ENCODE results near the gene IFT81.

The IFT81 gene

GRCh38 chr12:110229409-110229808 is 105.3 kb downstream of the IFT81 start:
- no peak overlapping the region for H3K4me3 ChIP-seq (ENCODE audit: low read length in 2 of 2)
- H3K9ac ChIP-seq (ENCODE audit: low read length in 2 of 2), result no peak overlapping the region
- no peaks in the 10 kb centered on the region for H3K4me1 ChIP-seq (ENCODE audit: control insufficient read depth, insufficient read depth, low read length)

GRCh38 chr12:110230655-110231054 is 106.5 kb downstream of the IFT81 start:
- no peak overlapping the region for H3K9ac ChIP-seq (ENCODE audit: low read length in 2 of 2)
- H3K4me3 ChIP-seq (ENCODE audit: low read length in 2 of 2), result no peak overlapping the region
- no peaks in the 10 kb centered on the region for H3K4me1 ChIP-seq (ENCODE audit: control insufficient read depth, insufficient read depth, low read length)
- H3K27me3 ChIP-seq (ENCODE audit: control insufficient read depth in 1 of 2, insufficient read depth in 2 of 2, low read length in 2 of 2), result no peaks in the 10 kb centered on the region
- H3K9me3 ChIP-seq (ENCODE audit: control insufficient read depth in 2 of 2, low read length in 2 of 2), result no peaks in the 10 kb centered on the region
- H3K27ac ChIP-seq (ENCODE audit: low read length), result no peak overlapping the region
- H3K36me3 ChIP-seq (ENCODE audit: control insufficient read depth in 2 of 2, insufficient read depth in 2 of 2, low read length in 2 of 2), result no peaks in the 10 kb centered on the region

More at GRCh38 chr12:110229409-110229808, 105.3 kb downstream of the IFT81 start:
- H3K27ac ChIP-seq (ENCODE audit: low read length), result no peak overlapping the region
- no peaks in the 10 kb centered on the region for H3K36me3 ChIP-seq (ENCODE audit: control insufficient read depth in 2 of 2, insufficient read depth in 2 of 2, low read length in 2 of 2)
- no peaks in the 10 kb centered on the region for H3K9me3 ChIP-seq (ENCODE audit: control insufficient read depth in 2 of 2, low read length in 2 of 2)
- H3K27me3 ChIP-seq (ENCODE audit: control insufficient read depth in 1 of 2, insufficient read depth in 2 of 2, low read length in 2 of 2), result no peaks in the 10 kb centered on the region

GRCh38 chr12:110233212-110233903 is 109.2 kb downstream of the IFT81 start:
- Histone ChIP-seq H3K27me3 (ENCODE audit: control insufficient read depth in 1 of 2, insufficient read depth in 2 of 2, low read length in 2 of 2) (no peaks in the 10 kb centered on the region), H3K27ac (ENCODE audit: low read length) (no peak overlapping the region)

GRCh38 chr12:110234331-110234751 is 110.2 kb downstream of the IFT81 start:
- Histone ChIP-seq H3K9ac (ENCODE audit: low read length in 2 of 2) (no peak overlapping the region), H3K27me3 (ENCODE audit: control insufficient read depth in 1 of 2, insufficient read depth in 2 of 2, low read length in 2 of 2) (no peaks in the 10 kb centered on the region), H3K36me3 (ENCODE audit: control insufficient read depth in 2 of 2, insufficient read depth in 2 of 2, low read length in 2 of 2) (no peaks in the 10 kb centered on the region), H3K4me1 (ENCODE audit: control insufficient read depth, insufficient read depth, low read length) (no peaks in the 10 kb centered on the region), H3K4me3 (ENCODE audit: low read length in 2 of 2) (no peak overlapping the region), H3K9me3 (ENCODE audit: control insufficient read depth in 2 of 2, low read length in 2 of 2) (no peaks in the 10 kb centered on the region), H3K27ac (ENCODE audit: low read length) (no peak overlapping the region)

More at GRCh38 chr12:110233212-110233903, 109.2 kb downstream of the IFT81 start:
- Histone ChIP-seq H3K9ac (ENCODE audit: low read length in 2 of 2) (no peak overlapping the region), H3K9me3 (ENCODE audit: control insufficient read depth in 2 of 2, low read length in 2 of 2) (no peaks in the 10 kb centered on the region), H3K4me3 (ENCODE audit: low read length in 2 of 2) (no peak overlapping the region), H3K4me1 (ENCODE audit: control insufficient read depth, insufficient read depth, low read length) (no peaks in the 10 kb centered on the region), H3K36me3 (ENCODE audit: control insufficient read depth in 2 of 2, insufficient read depth in 2 of 2, low read length in 2 of 2) (no peaks in the 10 kb centered on the region)

- Histone ChIP-seq H3K27me3 (ENCODE audit: control insufficient read depth in 1 of 2, insufficient read depth in 2 of 2, low read length in 2 of 2) (no peaks in the 10 kb centered on the region), H3K4me1 (ENCODE audit: control insufficient read depth, insufficient read depth, low read length) (no peaks in the 10 kb centered on the region), H3K9me3 (ENCODE audit: control insufficient read depth in 2 of 2, low read length in 2 of 2) (no peaks in the 10 kb centered on the region), H3K27ac (ENCODE audit: low read length) (no peak overlapping the region), H3K9ac (ENCODE audit: low read length in 2 of 2) (no peak overlapping the region), H3K36me3 (ENCODE audit: control insufficient read depth in 2 of 2, insufficient read depth in 2 of 2, low read length in 2 of 2) (no peaks in the 10 kb centered on the region), H3K4me3 (ENCODE audit: low read length in 2 of 2) (no peak overlapping the region)
These were observed 110.6 kb downstream of the IFT81 start for GRCh38 chr12:110234755-110235154.

- no peak overlapping the region for H3K9ac ChIP-seq (ENCODE audit: low read length in 2 of 2)
- no peaks in the 10 kb centered on the region for H3K27me3 ChIP-seq (ENCODE audit: control insufficient read depth in 1 of 2, insufficient read depth in 2 of 2, low read length in 2 of 2)
- H3K4me3 ChIP-seq (ENCODE audit: low read length in 2 of 2), result no peak overlapping the region
- H3K36me3 ChIP-seq (ENCODE audit: control insufficient read depth in 2 of 2, insufficient read depth in 2 of 2, low read length in 2 of 2), result no peaks in the 10 kb centered on the region
- H3K4me1 ChIP-seq (ENCODE audit: control insufficient read depth, insufficient read depth, low read length), result no peaks in the 10 kb centered on the region
- no peaks in the 10 kb centered on the region for H3K9me3 ChIP-seq (ENCODE audit: control insufficient read depth in 2 of 2, low read length in 2 of 2)
- no peak overlapping the region for H3K27ac ChIP-seq (ENCODE audit: low read length)
These were observed 111.2 kb downstream of the IFT81 start for GRCh38 chr12:110235383-110235782.

- peaks cover 4 to 7% of the 10 kb centered on the region in 2 donors for H3K36me3 ChIP-seq (ENCODE audit: control insufficient read depth in 2 of 2, insufficient read depth in 2 of 2, low read length in 2 of 2)
- no peak overlapping the region for H3K27ac ChIP-seq (ENCODE audit: low read length)
- H3K4me1 ChIP-seq (ENCODE audit: control insufficient read depth, insufficient read depth, low read length), result peaks cover 21% of the 10 kb centered on the region
- H3K4me3 ChIP-seq (ENCODE audit: low read length in 2 of 2), result no peak overlapping the region
- H3K27me3 ChIP-seq (ENCODE audit: control insufficient read depth in 1 of 2, insufficient read depth in 2 of 2, low read length in 2 of 2), result no peaks in the 10 kb centered on the region
- H3K9ac ChIP-seq (ENCODE audit: low read length in 2 of 2), result no peak overlapping the region
- H3K9me3 ChIP-seq (ENCODE audit: control insufficient read depth in 2 of 2, low read length in 2 of 2), result peaks cover 0 to 5% of the 10 kb centered on the region in 2 donors
These were observed 119.1 kb downstream of the IFT81 start for GRCh38 chr12:110243227-110243626.

- Histone ChIP-seq H3K4me3 (ENCODE audit: low read length in 2 of 2) (no peak overlapping the region), H3K9ac (ENCODE audit: low read length in 2 of 2) (no peak overlapping the region)
These were observed 120.2 kb downstream of the IFT81 start for GRCh38 chr12:110244372-110244771.

GRCh38 chr12:110244829-110245228 is 120.7 kb downstream of the IFT81 start:
- H3K9ac ChIP-seq (ENCODE audit: low read length in 2 of 2), result no peak overlapping the region
- peaks cover 32% of the 10 kb centered on the region for H3K4me1 ChIP-seq (ENCODE audit: control insufficient read depth, insufficient read depth, low read length)
- H3K27me3 ChIP-seq (ENCODE audit: control insufficient read depth in 1 of 2, insufficient read depth in 2 of 2, low read length in 2 of 2), result no peaks in the 10 kb centered on the region
- peaks cover 0 to 5% of the 10 kb centered on the region in 2 donors for H3K9me3 ChIP-seq (ENCODE audit: control insufficient read depth in 2 of 2, low read length in 2 of 2)
- peaks cover 4 to 7% of the 10 kb centered on the region in 2 donors for H3K36me3 ChIP-seq (ENCODE audit: control insufficient read depth in 2 of 2, insufficient read depth in 2 of 2, low read length in 2 of 2)
- H3K4me3 ChIP-seq (ENCODE audit: low read length in 2 of 2), result no peak overlapping the region
- H3K27ac ChIP-seq (ENCODE audit: low read length), result no peak overlapping the region

More at GRCh38 chr12:110244372-110244771, 120.2 kb downstream of the IFT81 start:
- no peak overlapping the region for H3K27ac ChIP-seq (ENCODE audit: low read length)
- peaks cover 4 to 7% of the 10 kb centered on the region in 2 donors for H3K36me3 ChIP-seq (ENCODE audit: control insufficient read depth in 2 of 2, insufficient read depth in 2 of 2, low read length in 2 of 2)
- peaks cover 27% of the 10 kb centered on the region for H3K4me1 ChIP-seq (ENCODE audit: control insufficient read depth, insufficient read depth, low read length)
- H3K27me3 ChIP-seq (ENCODE audit: control insufficient read depth in 1 of 2, insufficient read depth in 2 of 2, low read length in 2 of 2), result no peaks in the 10 kb centered on the region
- peaks cover 0 to 5% of the 10 kb centered on the region in 2 donors for H3K9me3 ChIP-seq (ENCODE audit: control insufficient read depth in 2 of 2, low read length in 2 of 2)

- Histone ChIP-seq H3K4me3 (ENCODE audit: low read length in 2 of 2) (no peak overlapping the region), H3K4me1 (ENCODE audit: control insufficient read depth, insufficient read depth, low read length) (peaks cover 37% of the 10 kb centered on the region), H3K9me3 (ENCODE audit: control insufficient read depth in 2 of 2, low read length in 2 of 2) (peaks cover 0 to 5% of the 10 kb centered on the region in 2 donors), H3K36me3 (ENCODE audit: control insufficient read depth in 2 of 2, insufficient read depth in 2 of 2, low read length in 2 of 2) (peaks cover 4 to 7% of the 10 kb centered on the region in 2 donors), H3K9ac (ENCODE audit: low read length in 2 of 2) (no peak overlapping the region), H3K27ac (ENCODE audit: low read length) (no peak overlapping the region), H3K27me3 (ENCODE audit: control insufficient read depth in 1 of 2, insufficient read depth in 2 of 2, low read length in 2 of 2) (no peaks in the 10 kb centered on the region)
These were observed 121.2 kb downstream of the IFT81 start for GRCh38 chr12:110245369-110245772.

- H3K27me3 ChIP-seq (ENCODE audit: control insufficient read depth in 1 of 2, insufficient read depth in 2 of 2, low read length in 2 of 2), result no peaks in the 10 kb centered on the region
- H3K9me3 ChIP-seq (ENCODE audit: control insufficient read depth in 2 of 2, low read length in 2 of 2), result peaks cover 0 to 5% of the 10 kb centered on the region in 2 donors
- H3K27ac ChIP-seq (ENCODE audit: low read length), result peak overlapping the region; percentile 62
- peaks cover 4 to 7% of the 10 kb centered on the region in 2 donors for H3K36me3 ChIP-seq (ENCODE audit: control insufficient read depth in 2 of 2, insufficient read depth in 2 of 2, low read length in 2 of 2)
- H3K9ac ChIP-seq (ENCODE audit: low read length in 2 of 2), result no peak overlapping the region
- peak overlapping the region in 1 of 2 donors; percentile 8 for H3K4me3 ChIP-seq (ENCODE audit: low read length in 2 of 2)
- peaks cover 40% of the 10 kb centered on the region for H3K4me1 ChIP-seq (ENCODE audit: control insufficient read depth, insufficient read depth, low read length)
These were observed 122.6 kb downstream of the IFT81 start for GRCh38 chr12:110246636-110247339.
